Large intestine (tissue), 3 donors: ENCODE results near the gene PHOSPHO1. TPM values are rescaled to one million over a fixed set of nuclear protein-coding genes. Genes with fewer than 3 reads are reported as not detected.
"Not testable (repeated sequence)": the region's sequence is repeated elsewhere in the genome, so short reads cannot be mapped to it uniquely, and the experiment has no call there.

Experiments
- DNase-seq, 2 donors: peaks; one replicate each; pipeline versions ENCODE4 v3.0.0 to v3.0.0-alpha.2; 2013
- H3K27ac ChIP-seq: one replicate; pipeline ENCODE4 v1.5.1; 2013; ENCODE audit warnings: low read length
- H3K27me3 ChIP-seq: 2 replicates; pipeline ENCODE4 v1.6.1; 2013; ENCODE audit warnings: low read length; ENCODE audit not compliant: control insufficient read depth, insufficient read depth
- H3K36me3 ChIP-seq: 2 replicates; pipeline ENCODE4 v1.6.1; 2013; ENCODE audit warnings: low read length; ENCODE audit not compliant: control insufficient read depth, insufficient read depth
- H3K4me1 ChIP-seq: one replicate; pipeline ENCODE4 v1.6.1; 2013; ENCODE audit warnings: low read length; ENCODE audit not compliant: control insufficient read depth, insufficient read depth
- H3K4me3 ChIP-seq: one replicate; pipeline ENCODE4 v1.5.1; 2013; ENCODE audit warnings: low read length
- H3K9me3 ChIP-seq: one replicate; pipeline ENCODE4 v1.6.1; 2013; ENCODE audit warnings: mild to moderate bottlenecking, low read depth, low read length, moderate library complexity; ENCODE audit not compliant: control insufficient read depth
- WGBS: methylation state at CpG from one replicate; pipeline ENCODE4 v1.1.5; 2013; ENCODE audit warnings: low lambda C conversion rate; ENCODE audit not compliant: insufficient coverage; 5-methylcytosine and 5-hydroxymethylcytosine counted together
- polyA plus RNA-seq: library from polyadenylated mRNA; unstranded; fragments of 120-200 nt; gene quantifications from one replicate; pipeline ENCODE4 v1.2.1, GENCODE V29; 2013

PHOSPHO1 gene
- polyA plus RNA-seq, 1 donor: 2.3 TPM

- H3K9me3 ChIP-seq: no peaks in the 10 kb centered on the region
- peak overlapping the region; percentile 68 for H3K4me3 ChIP-seq
- H3K27ac ChIP-seq: peak overlapping the region; percentile 24
- no peaks in the 10 kb centered on the region for H3K36me3 ChIP-seq
- peak; percentile 50 to 78 for DNase-seq
- WGBS: no CpG with 5 or more reads among the region's 21 CpGs
- peaks cover 2% of the 10 kb centered on the region for H3K4me1 ChIP-seq
- H3K27me3 ChIP-seq: no peaks in the 10 kb centered on the region
Measured at GRCh38 chr17:49193513-49194296, 36.9 kb downstream of the PHOSPHO1 start.

- DNase-seq: peak; percentile 87 to 92
- Histone ChIP-seq H3K9me3 (no peaks in the 10 kb centered on the region), H3K36me3 (no peaks in the 10 kb centered on the region), H3K4me3 (peak overlapping the region; percentile 68), H3K27me3 (no peaks in the 10 kb centered on the region), H3K27ac (peak overlapping the region; percentile 93), H3K4me1 (peaks cover 2% of the 10 kb centered on the region)
- no CpG with 5 or more reads among the region's 53 CpGs for WGBS
Measured at GRCh38 chr17:49191917-49192741, 38.5 kb downstream of the PHOSPHO1 start.

- DNase-seq: peak in 1 of 2 donors; percentile 48
- Histone ChIP-seq H3K27me3 (no peaks in the 10 kb centered on the region), H3K9me3 (no peaks in the 10 kb centered on the region), H3K36me3 (no peaks in the 10 kb centered on the region), H3K27ac (peak overlapping the region; percentile 93), H3K4me1 (peaks cover 2% of the 10 kb centered on the region), H3K4me3 (peak overlapping the region; percentile 68)
- WGBS: 100% methylated on average over 1 of the region's 8 CpGs
Measured at GRCh38 chr17:49191409-49191916, 39.1 kb downstream of the PHOSPHO1 start.

- DNase-seq: no peak
- Histone ChIP-seq H3K4me3 (no peak overlapping the region), H3K4me1 (peaks cover 2% of the 10 kb centered on the region), H3K27me3 (no peaks in the 10 kb centered on the region), H3K27ac (no peak overlapping the region), H3K36me3 (no peaks in the 10 kb centered on the region), H3K9me3 (no peaks in the 10 kb centered on the region)
- WGBS: no CpG with 5 or more reads among the region's 4 CpGs
Measured at GRCh38 chr17:49190932-49191331, 39.7 kb downstream of the PHOSPHO1 start.

- H3K36me3 ChIP-seq: no peaks in the 10 kb centered on the region
Measured at GRCh38 chr17:49187301-49187700, 43.3 kb downstream of the PHOSPHO1 start.

GRCh38 chr17:49185381-49185780 is 45.2 kb downstream of the PHOSPHO1 start:
- not testable (repeated sequence) for H3K27ac ChIP-seq, H3K4me1 ChIP-seq, H3K27me3 ChIP-seq, H3K4me3 ChIP-seq, DNase-seq, H3K36me3 ChIP-seq, H3K9me3 ChIP-seq
- no CpG with 5 or more reads among the region's 1 CpG for WGBS

More at GRCh38 chr17:49187301-49187700, 43.3 kb downstream of the PHOSPHO1 start:
- Histone ChIP-seq H3K4me1 (peaks cover 2% of the 10 kb centered on the region), H3K4me3 (no peak overlapping the region), H3K9me3 (peaks cover 9% of the 10 kb centered on the region), H3K27me3 (no peaks in the 10 kb centered on the region), H3K27ac (no peak overlapping the region)
- WGBS: 100% methylated on average over 2 of the region's 3 CpGs
- no peak for DNase-seq

GRCh38 chr17:49184522-49184921 is 46.1 kb downstream of the PHOSPHO1 start:
- H3K27me3 ChIP-seq, H3K4me3 ChIP-seq, H3K27ac ChIP-seq, H3K4me1 ChIP-seq, DNase-seq, H3K9me3 ChIP-seq, H3K36me3 ChIP-seq: not testable (repeated sequence)

- H3K36me3 ChIP-seq: no peaks in the 10 kb centered on the region
- no CpG with 5 or more reads among the region's 7 CpGs for WGBS
- no peaks in the 10 kb centered on the region for H3K4me1 ChIP-seq
- H3K27ac ChIP-seq: no peak overlapping the region
- peaks cover 9% of the 10 kb centered on the region for H3K9me3 ChIP-seq
- H3K27me3 ChIP-seq: no peaks in the 10 kb centered on the region
- no peak for DNase-seq
- H3K4me3 ChIP-seq: no peak overlapping the region
Measured at GRCh38 chr17:49183801-49184200, 46.8 kb downstream of the PHOSPHO1 start.

- H3K9me3 ChIP-seq: peaks cover 9% of the 10 kb centered on the region
- no peak overlapping the region for H3K27ac ChIP-seq
- H3K36me3 ChIP-seq: no peaks in the 10 kb centered on the region
- H3K4me3 ChIP-seq: no peak overlapping the region
- H3K4me1 ChIP-seq: no peaks in the 10 kb centered on the region
- WGBS: no CpG with 5 or more reads among the region's 5 CpGs
- no peaks in the 10 kb centered on the region for H3K27me3 ChIP-seq
- no peak for DNase-seq
Measured at GRCh38 chr17:49183341-49183740, 47.2 kb downstream of the PHOSPHO1 start.

GRCh38 chr17:49180998-49181635 is 49.5 kb downstream of the PHOSPHO1 start:
- Histone ChIP-seq H3K36me3 (no peaks in the 10 kb centered on the region), H3K27ac (no peak overlapping the region), H3K4me1 (no peaks in the 10 kb centered on the region), H3K4me3 (no peak overlapping the region), H3K9me3 (peaks cover 12% of the 10 kb centered on the region), H3K27me3 (no peaks in the 10 kb centered on the region)
- no peak for DNase-seq
- 100% methylated on average over 1 of the region's 6 CpGs for WGBS
